GM04504 (cell line): ENCODE measurements around the gene ADARB2.

ENCODE experiments used
- DNase-seq: peaks from one replicate; pipeline ENCODE4 v3.0.0-alpha.2; 2012; ENCODE audit warnings: low read depth

The ADARB2 gene

DNA sequence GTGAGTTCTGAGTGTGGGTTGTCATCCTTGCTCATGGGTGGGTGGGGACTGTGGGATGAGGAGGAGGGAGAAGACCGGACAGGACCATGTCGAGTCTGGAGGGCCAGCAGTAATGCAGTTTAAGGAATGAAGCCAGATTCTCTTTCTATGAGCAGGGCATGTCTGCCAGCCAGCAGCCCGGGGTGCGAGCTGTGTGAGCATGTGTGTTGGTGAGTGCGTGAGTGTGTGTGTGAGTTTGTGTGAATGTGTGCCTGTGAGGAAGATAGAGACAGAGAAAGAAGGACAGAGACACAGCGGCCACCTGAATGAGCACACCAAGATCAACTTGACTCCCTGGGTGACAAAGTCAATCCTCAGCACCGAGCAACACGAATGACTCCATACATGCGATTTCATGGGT is 52.3 kb downstream of the ADARB2 start:
- no peak for DNase-seq

DNA sequence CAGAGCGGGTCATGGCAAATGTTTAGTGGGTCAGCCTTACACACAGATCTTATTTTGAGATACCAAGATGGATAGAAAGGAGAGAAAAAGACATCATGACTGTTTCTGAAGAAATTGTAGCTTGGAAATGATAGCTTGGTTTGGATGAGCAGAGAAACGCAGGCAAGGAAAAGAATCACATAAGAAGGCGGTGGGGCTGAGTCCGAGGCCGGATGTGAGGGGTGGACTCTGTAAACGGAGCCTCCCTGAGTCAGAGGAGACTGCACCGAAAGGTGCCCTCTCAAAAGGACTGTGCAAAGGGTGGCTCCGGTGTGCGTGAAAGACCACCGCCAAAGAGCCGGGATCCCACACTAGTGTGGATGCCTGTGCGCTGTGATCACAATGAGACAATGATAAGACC is 53.7 kb downstream of the ADARB2 start:
- DNase-seq, result no peak

DNA sequence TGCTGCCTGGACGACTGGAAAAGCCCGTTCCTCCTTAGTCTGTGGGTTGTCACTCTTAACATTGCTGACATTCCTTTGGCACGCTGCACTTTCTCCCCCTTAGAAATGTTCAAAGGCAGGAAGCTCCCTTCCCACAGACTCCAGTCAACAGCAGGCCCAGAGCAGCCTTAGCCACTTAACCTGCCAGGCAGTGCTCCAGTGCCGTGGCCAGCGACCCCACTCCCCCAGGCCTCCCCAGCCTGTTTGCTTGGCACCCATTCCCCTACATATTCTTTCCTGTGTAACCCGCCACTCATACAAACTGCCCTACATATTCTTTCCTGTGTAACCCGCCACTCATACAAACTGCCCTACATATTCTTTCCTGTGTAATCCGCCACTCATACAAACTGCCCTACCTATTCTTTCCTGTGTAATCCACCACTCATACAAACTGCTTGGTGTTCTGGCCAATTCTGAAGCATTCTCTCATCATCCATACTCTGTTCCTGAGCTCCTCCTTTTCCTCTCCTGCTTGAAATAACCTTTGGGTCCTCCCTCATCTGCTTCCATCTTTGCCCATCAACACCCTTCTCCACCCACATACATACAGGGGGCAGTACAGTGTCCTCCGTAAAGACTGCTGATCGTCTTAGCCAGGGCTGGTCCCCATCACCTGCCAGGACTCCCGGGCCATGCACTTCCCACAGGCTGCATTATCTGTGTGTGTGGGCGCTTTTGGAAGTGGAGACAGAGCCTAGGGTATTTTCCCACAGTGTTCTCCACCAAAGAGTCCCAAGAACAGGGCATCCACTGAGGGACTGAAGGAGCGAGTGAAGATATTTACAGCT is 57.3 kb downstream of the ADARB2 start:
- no peak for DNase-seq

DNA sequence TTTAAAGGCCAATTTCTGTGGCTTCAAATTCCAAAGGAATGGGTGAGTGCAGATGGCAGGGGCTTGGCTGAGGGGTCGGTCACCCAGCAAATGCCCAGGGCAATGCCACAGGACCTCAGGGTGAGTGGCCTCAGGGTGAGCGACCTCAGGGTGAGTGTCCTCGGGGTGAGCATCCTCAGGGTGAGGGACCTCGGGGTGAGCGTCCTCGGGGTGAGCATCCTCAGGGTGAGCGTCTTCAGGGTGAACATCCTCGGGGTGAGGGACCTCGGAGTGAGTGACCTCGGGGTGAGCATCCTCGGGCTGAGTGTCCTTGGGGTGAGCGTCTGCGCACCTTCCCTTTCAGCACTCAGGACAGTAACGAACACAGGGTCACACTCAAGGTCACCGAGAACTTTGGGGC is 59.2 kb downstream of the ADARB2 start:
- DNase-seq, result no peak

DNA sequence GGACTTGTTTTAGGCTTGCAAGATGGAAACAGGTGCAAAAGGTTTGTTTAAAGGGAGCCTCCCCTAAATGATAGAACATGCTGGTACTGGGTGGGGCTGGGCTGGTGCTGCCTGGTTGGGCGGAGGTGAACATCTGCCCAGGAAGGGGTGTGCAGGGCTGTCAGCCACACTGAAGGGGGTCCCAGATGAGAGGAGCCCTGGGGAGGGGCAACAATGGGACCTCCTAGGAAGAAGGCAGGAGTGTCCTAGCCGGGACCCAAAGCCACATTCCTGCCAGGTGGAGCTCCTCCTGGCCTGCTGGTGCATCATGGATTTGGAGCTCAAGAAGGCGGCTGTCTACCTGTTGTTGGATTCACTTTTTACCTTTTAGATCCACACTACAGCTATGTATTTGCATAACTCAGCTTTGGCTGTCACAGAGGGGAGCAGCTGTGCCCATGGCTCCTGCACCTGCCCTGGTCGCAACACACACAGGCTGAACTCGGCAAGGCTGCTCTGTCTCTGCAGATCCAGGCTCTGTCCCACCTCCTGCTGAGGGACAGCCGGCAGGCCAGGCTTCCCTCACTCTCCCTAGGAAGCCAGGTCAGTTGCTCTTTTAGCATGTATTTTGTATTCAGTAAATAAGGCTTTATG is 59.9 kb downstream of the ADARB2 start:
- no peak for DNase-seq

DNA sequence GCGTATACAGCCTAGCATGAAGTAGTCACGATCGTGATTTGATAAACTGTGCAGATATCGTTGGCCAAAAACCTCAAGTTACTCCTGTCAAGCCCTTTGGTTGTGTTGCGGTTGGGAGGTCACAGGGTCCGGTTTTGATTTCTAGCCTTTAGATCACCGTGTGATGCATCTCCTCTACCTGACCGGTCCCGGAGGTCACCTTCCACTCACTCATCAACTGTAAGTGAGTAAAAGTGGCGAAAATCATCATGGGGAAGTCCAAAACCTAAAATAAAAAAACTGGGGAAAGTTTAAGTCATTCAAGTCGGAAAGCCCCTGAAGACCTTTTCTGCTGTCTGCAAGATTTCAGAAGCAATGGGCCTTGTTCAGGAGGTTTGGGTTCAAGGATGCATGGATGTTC is 62.8 kb downstream of the ADARB2 start:
- DNase-seq, result no peak

DNA sequence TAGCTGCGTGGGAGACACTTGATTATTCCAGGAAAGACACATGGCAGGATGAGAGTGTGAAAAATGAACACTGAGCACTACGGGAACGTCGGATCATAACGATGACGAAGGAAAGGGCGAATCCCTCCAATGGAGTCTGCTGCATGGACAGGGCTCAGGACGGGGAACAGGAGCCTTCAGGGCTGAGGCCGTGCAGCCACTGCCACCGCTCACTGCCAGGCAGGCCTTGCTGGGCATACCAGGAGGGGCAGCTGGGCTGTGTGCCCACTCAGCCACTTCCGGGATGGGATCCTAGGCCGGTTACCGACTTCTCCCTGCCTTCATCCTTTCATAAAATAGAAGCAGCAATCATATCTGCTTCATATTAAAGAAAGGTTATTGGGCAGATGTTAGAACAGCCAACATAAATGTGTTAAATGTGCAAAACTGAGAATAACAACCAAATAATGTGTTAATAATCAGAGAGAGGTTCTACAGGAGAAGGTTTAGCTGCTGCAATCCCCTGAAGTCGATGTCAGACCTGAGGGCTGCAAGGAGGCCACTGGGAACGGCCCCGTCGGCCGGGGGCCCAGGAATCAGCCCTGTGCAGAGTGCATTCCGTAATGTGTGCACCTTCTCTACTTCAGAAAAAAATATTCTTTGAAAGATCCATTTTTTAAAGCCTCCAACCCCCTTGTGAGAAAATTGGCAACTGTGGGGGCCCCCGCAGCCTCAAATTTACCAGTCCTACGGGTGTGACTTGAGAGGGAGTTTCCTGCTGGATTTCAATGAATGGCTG is 63.6 kb downstream of the ADARB2 start:
- no peak for DNase-seq

DNA sequence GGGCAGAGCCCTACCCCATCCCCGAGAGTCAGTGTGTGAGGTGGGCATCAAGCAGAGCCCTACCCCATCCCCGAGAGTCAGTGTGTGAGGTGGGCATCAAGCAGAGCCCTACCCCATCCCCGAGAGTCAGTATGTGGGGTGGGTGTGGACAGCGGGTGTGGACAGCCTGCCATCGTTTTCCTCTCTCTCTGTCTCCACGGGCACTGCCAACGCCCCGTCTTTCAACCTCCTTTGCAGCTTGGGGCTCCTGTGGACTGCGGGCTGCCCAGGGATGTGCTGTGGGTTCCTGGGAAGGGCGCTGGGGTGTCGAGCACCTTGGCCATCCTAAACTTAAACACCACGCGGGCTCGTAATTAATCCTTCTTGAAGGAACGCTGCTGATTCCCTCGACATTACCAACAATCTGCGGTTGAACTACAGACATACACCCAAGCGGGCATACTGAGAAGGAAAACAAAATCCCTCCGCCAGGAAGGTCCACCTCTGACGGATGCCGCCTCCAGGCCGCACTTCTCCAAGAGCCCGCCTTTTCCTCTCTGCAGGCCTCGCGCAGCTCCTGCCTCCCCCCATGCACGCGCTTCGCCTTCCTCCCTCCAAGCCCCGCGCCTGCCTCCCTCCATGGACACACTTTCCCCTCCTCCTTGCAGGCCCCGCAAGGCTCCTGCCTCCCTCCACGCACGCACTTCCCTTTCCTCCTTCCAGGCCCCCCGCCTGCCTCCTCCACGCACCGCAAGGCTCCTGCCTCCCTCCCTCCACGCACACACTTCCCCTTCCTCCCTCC is 65.1 kb downstream of the ADARB2 start:
- DNase-seq, result no peak

DNA sequence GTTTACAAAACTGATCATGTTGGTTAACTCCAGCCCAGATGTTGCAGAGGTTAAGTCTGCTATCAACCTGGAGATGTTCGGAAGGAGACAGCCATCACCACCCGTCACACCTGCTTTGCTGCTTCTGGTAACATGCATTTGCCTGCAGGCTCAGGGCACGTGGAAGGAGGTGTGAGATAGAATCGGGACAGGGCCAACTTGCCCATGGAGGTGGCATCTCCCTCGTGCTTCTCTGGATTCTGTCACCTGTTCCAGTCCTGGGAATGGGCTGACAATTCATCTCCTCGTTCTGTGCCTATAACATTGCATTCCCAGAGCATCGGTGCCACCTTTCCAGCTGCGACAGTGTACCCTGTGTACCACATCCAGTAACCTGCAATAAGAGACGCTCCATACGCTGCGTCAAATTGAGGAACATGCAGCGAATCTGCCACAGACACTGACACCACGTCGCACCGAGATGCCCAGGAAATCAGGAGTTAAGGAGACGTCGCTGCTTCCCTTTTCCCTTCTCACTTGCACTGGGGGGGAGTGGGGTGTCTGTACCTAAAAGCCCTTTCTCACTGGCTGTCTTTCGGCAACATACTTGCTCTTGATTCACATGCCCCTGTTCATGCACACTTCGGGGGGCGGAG is 65.8 kb downstream of the ADARB2 start:
- DNase-seq, result no peak

DNA sequence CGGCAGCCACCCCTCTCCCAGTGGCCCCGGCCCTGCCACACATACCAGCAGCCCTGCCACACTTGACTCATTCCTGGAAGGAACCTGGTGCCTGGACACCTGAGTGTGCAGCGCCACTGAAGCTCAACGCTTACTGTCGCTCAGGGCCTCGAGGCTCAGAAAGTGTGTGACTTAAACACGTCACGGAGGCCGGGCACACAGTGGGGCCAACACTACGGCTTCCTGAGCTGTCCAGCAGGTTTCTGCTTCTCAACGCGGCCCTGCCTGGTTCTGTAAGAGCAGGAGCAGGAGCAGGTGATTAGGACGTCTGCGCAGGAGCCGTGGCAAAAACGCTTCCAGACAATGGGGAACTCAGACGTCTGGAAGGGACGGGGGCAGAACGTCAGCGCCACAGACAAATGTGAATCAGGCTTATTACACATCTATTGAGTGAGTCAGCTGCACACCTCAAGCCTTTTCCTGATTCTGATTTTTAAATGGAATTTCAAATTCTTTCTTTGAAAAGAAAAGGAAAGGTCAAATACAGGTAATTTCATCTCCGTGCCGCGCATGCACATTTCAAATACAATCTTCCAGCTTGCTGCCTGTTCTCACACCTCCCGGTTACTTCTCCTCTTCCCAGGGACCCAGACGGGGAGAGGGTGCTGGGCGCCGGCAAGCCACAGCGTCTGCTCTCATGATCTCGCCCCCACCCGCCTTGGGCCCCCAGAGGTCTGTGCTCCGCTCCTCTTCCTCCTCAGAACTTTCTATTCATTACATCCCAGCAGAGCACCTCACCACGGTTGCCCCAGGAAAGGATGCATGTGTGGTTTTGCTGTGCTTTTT is 66.6 kb downstream of the ADARB2 start:
- no peak for DNase-seq

DNA sequence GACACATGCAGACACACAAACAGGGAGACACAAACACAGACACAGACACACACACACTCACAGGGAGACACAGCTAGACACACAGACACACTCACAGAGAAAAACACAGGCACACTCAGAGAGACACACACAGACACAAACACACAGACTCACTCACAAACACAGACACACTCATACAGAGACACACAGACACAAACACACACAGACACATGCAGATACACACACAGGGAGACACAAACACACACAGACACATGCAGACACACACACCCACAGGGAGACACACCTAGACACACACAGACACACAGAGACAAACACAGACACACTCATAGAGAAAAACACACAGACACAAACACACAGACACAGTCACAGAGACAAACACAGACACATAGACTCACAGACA is 67.9 kb downstream of the ADARB2 start:
- no peak for DNase-seq

DNA sequence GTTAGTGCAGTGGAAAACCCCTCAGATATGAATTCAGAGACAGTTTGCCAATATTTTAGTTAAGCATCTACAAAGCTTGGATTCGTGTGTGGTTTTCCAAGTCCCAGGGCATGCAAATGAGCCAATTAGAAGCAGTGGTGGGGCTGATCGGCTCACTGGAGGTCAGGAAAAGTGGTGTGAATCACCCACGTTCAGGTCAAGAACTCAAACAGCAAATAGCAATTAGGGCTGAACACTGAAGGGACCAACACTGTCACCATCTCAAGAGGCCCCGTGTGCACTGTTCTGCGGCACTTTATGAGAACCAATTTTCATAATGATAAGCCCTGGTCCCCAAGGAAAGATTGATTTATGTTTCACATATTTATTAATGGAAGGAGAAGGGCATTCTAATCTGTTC is 68.9 kb downstream of the ADARB2 start:
- no peak for DNase-seq

DNA sequence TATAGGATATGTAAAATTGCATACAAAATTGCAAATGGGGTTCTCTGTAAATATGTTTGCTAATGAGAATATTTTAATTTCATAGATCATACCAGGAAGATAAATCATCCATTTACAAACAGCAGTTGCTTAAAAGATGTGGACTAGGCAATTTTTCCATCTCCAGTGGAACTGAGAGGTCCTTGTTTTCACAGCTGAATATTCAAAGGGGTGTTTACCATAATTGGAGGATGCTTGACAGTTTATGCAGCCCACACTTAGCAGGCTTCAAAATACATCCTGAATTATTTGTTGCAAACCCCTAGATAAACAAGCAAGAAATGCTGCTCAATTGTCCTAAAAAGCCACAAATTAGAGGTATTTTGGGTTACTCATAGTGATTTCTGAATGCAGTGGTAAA is 69.9 kb downstream of the ADARB2 start:
- DNase-seq, result no peak

DNA sequence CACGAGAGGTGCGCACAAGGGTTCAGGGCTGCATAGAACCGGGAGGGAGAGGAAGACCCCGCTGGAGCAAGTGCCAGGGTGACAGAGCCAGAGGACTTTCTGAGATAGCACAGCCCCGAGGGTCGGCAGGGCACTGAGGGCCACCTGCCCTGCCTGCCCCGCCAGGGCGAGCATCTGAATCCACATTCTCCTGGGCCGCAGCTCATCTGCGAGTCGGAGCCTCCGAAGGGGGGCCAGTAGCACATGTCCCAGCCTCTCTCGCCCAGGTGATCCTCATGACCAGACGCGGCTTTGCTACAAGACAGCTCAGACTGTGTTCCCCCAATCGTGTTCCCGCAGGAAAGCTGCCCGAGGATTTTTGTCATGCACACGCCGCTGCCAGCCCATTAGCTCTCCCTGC is 71.2 kb downstream of the ADARB2 start:
- DNase-seq, result no peak

DNA sequence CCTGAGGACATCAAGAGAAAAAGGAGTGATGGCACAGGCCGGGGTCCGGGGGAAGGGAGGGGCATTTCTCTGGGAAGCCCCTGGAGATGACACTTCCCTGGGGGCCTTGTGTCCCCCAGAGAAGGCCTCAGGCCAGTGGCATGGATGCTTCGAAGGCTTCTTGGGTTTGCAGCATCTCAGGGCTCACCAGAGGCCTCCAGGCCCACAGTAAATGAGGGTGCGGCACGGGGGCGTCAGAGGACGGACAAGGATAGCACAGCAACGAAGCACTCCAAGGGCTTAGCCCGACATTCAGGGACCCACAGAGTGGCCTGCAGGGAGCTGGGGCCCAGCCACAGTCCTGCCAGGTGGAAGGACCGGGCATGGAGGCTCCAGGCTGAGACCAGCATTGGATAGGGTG is 71.6 kb downstream of the ADARB2 start:
- no peak for DNase-seq

DNA sequence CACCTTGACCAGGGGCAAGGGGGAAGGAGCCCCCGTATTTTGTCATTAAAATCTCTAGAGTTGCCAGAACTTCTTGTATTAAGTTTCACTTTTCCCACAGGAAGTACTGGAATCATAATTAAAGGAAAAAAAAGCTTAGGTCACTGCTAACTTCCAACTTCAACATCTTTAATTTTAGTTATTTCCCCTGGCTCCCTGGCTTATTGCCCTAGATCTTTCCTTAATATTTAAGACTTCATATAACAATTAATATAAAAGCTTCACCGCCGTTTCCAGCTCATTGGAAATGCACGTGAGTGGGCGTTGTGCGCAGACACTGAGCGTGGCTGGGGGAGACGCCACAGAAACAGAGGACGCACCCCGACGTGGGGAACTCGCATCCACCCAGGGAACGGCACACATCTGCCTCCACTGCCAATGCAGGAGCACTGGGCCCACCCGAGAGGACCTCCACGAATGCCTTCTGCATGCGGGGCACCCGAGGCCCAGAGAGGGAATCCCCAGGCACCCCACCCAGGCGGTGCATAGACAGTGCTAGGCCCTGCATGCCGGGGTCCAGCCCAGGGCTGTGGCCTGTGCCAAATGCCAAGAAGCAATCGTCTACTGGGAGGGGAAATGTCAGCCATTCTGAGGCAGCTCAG is 72.2 kb downstream of the ADARB2 start:
- DNase-seq, result no peak

DNA sequence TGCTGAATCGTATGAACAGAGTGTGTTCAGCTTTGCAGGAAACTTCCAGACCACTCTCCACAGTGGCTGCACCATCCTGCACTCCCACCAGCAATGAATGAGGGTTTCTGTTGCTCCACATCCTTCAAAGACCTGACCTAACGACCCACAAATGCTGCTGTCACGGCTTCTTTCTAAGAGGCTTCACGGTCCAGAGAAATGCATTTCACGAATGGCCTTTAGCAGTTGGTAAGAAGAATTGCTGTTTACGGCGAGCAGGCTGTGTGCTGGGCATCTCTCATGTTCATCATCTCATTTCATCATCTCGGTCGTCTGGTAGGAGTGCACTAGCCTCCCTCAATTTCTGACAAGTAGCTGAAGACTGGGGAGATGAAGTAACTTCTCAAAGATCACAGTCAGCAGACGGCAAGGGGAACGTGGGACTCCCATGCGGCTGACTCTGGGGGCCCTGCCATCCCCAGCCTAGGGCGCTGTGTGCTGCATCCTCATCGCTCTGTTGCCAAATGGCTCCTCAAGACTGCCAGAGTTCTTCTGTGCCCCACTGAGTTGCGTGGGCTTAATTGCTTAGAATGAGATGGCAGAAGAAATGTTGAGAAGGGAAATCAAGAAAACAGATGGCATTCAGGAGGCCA is 72.9 kb downstream of the ADARB2 start:
- DNase-seq, result no peak

DNA sequence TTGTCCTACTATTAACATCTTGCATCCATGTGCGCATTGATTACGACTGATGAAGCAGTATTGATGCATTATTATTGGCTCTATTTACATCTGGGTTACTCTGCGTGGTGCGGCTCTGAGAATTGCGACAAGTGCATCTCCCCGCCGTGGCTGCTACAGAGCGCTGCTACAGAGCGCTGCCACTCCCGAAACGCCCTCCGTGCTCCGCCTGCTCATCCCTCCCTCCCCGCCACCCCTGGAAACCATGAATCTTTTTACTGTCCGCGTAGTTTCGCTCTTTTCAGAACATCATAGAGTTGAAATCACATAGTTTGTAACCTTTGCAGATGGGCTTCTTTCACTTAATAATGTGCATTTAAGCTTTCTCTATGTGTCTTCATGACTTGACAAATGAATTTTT is 74.1 kb downstream of the ADARB2 start:
- no peak for DNase-seq

DNA sequence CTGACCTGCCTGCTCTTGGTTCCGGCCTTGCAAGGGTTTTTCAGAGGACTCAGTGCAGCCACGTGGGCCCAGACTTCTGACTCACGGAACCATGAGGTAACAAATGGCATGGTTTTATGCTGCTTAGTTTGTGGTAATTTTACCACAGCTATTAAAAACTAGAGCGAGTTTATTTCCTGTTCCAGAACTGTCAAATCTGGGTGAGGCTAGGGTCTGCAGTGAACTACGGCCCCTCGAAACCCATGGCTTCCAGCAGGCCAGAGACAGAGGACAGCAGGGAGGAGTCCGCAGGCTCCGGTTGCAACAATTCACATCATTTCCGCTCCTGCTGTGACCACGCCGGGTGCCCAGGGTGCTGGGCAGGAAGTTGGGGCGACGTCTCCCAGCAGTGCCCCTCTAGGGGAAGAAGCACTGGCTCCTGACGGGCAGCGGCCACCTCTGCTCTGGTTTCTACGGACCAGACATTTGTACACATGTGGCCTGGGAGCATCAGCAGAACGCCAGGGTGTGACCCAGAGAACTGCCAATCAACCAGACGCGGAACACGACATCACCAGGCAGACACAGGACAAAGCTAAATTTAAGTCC is 74.8 kb downstream of the ADARB2 start:
- no peak for DNase-seq
